Left renal pelvis (tissue), 4 donors: ENCODE data around the gene EMID1. TPM values are rescaled to one million over a fixed set of nuclear protein-coding genes. Genes with fewer than 3 reads are reported as not detected.

ENCODE experiments used
- DNase-seq, 4 donors: peaks; one replicate each; pipeline ENCODE4 v3.0.0-alpha.2; 2013; ENCODE audit warnings: low read depth in 4 of 4, low spot score in 3 of 4
- polyA plus RNA-seq, 4 donors: library from polyadenylated mRNA; unstranded; fragments of 120-200 nt; gene quantifications; one replicate each; pipeline ENCODE4 v1.2.1, GENCODE V29; 2013; ENCODE audit not compliant: insufficient read length in 4 of 4

The EMID1 gene
- polyA plus RNA-seq, 4 donors: 7.7 to 122 (median 66.6) TPM

GRCh38 chr22:29307596-29308147, 102.0 kb downstream of the EMID1 start:
- no peak for DNase-seq

GRCh38 chr22:29308148-29308790, 102.6 kb downstream of the EMID1 start:
- no peak for DNase-seq

GRCh38 chr22:29308791-29309262, 103.1 kb downstream of the EMID1 start:
- DNase-seq: no peak

Other genes with a start within 250 kb of the EMID1 start
- 1 to 10 TPM in 3 of 4 donors, under 1 TPM in 1; 0.45 to 1.7 (median 1.1) TPM for gene C22orf31, start 144.1 kb upstream of the EMID1 start, polyA plus RNA-seq
- gene KREMEN1, start 132.9 kb upstream of the EMID1 start, polyA plus RNA-seq: 10 to 100 TPM; 11.8 to 25.9 (median 21.3) TPM
- 10 to 100 TPM; 22.5 to 40.3 (median 26.3) TPM for gene RHBDD3, start 62.1 kb downstream of the EMID1 start, polyA plus RNA-seq
- gene EWSR1, start 62.4 kb downstream of the EMID1 start, polyA plus RNA-seq: 100 to 1,000 TPM; 240 to 371 (median 332) TPM
- gene GAS2L1, start 100.8 kb downstream of the EMID1 start, polyA plus RNA-seq: 10 to 100 TPM in 1 of 4 donors, 1 to 10 TPM in 3; 5.3 to 10.9 (median 7.9) TPM
- gene RASL10A, start 109.8 kb downstream of the EMID1 start, polyA plus RNA-seq: under 1 TPM; 0.33 to 0.63 (median 0.45) TPM
- 10 to 100 TPM; 29.0 to 48.7 (median 42.6) TPM for gene AP1B1, start 182.7 kb downstream of the EMID1 start, polyA plus RNA-seq
- gene RFPL1, start 232.7 kb downstream of the EMID1 start, polyA plus RNA-seq: 1 to 10 TPM in 3 of 4 donors, under 1 TPM in 1; 0.89 to 1.8 (median 1.3) TPM